Upper lobe of left lung (tissue), 4 donors: Measurements from ENCODE around the gene CAB39.

Source experiments
- POLR2A ChIP-seq, 4 donors: fragments of 450-650 bp; IDR thresholded peaks; one replicate each; pipeline ENCODE4 v1.5.1; 2016 to 2017; ENCODE audit warnings: antibody characterized with exemption in 4 of 4, mild to moderate bottlenecking in 2 of 4
- POLR2AphosphoS5 ChIP-seq, 2 donors: sonication (generic); formaldehyde crosslinking; IDR thresholded peaks; one replicate each; pipeline ENCODE4 v1.5.1; 2017; ENCODE audit warnings: antibody characterized with exemption in 2 of 2
- TF ChIP-seq, protein P1 (sequence below), 6 experiments: fragments of 450-650 bp in 4 of 6; fragments of 200-600 bp in 2 of 6; sonication (generic) in 2 of 6; IDR thresholded peaks; one replicate each; pipeline ENCODE4 v1.5.1; 2016 to 2019; ENCODE audit warnings: antibody characterized with exemption in 6 of 6

DNA sequence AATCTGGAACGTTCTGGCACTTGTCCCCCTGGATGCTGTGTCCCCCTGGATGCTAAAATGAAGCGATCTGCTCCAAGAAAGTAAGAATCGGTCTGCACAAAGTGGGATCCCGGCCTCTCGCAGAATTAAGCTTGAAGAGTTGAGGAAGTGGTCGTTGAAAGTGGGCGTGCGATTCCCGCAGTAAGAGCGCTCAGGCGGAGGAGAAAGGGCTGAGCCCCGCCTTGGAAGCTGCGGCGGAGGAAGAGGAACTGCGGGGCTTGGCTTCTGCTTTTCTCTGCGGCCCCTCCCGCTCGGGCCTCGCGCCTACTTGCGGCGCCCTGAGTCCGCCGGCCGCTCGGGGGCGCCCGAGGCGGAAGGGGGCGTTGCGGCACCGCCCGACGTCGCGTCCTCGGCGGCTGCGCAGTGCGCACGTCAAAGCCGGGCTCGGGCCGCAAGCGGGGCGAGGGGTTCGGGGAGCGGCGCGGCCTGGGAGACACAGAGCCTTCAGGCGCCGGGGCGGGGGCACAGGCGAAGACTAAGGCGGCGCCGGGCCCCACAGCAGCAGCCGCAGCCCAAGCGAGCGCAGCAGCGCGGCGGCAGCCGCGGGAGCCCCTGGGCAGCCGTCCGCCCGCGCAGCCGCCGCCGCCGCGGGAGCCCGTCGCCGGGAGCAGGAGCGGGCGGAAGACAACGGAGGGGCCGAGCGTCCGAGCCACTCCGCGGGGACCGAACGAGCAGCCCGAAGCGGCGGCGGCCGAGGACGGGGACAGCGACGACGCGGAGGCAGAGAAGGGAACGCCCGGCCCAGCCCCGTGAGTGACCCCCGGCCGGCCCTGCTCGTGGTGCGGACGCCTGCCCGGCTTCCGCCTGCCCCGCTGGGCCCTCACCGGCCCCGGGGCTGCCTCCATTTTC lies at the start of gene CAB39:
- TF ChIP-seq POLR2AphosphoS5 (IDR thresholded peaks at IDR 0.05) (peak; percentile 85 to 88), POLR2A (IDR thresholded peaks at IDR 0.05) (peak in 3 of 4 donors; percentile 66 to 95 (median 71))
- TF ChIP-seq, protein P1, sequence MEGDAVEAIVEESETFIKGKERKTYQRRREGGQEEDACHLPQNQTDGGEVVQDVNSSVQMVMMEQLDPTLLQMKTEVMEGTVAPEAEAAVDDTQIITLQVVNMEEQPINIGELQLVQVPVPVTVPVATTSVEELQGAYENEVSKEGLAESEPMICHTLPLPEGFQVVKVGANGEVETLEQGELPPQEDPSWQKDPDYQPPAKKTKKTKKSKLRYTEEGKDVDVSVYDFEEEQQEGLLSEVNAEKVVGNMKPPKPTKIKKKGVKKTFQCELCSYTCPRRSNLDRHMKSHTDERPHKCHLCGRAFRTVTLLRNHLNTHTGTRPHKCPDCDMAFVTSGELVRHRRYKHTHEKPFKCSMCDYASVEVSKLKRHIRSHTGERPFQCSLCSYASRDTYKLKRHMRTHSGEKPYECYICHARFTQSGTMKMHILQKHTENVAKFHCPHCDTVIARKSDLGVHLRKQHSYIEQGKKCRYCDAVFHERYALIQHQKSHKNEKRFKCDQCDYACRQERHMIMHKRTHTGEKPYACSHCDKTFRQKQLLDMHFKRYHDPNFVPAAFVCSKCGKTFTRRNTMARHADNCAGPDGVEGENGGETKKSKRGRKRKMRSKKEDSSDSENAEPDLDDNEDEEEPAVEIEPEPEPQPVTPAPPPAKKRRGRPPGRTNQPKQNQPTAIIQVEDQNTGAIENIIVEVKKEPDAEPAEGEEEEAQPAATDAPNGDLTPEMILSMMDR (IDR thresholded peaks at IDR 0.05), result peak; percentile 87 to 98 (median 96)
